ENCODE results near the gene NCR2.

DNA sequence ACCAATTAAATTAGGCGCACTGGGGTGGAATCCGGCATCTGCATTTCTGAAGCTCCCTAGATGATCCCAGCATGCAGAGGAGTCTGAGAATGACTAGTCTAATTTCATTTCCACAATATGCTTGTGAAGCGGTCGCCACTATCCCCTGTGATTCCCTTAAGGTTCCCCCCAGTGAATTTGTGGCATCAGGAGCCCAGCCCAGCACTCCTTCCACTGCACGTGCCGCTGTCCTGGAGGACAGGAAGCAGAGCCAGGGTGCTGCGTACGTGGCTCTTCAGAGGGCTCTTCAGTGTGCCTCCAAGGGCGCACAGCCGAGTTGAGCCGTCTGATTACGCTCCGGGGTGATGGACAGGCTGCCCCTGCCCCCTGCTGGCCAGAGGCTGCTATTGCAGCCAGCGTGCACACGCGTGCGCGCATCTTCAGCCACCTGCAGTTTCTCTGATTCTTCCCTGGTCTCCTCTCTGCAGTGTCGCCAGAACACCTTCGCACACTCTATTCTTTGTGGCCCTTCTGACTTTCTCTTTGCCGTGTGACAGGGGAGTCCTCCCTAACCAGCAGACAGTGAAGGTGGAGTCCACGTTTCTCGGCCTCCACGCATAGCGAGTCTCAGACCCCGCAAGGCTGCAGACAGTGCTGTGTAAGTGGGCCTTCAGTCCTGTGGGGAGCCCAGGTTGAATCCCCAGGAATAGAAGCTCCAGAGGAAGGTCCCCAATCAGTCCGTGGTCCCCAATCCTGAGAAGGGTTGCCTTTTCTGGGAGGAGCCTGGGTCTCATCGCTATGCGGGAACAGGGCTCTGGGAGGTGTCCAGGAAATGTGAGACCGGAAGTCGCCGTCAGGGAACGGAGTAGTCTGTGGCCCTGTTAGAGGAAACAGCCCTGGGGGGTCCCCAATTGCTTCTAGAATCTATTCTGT, 16.5 kb upstream of the NCR2 start:
- TF ChIP-seq, protein P1, sequence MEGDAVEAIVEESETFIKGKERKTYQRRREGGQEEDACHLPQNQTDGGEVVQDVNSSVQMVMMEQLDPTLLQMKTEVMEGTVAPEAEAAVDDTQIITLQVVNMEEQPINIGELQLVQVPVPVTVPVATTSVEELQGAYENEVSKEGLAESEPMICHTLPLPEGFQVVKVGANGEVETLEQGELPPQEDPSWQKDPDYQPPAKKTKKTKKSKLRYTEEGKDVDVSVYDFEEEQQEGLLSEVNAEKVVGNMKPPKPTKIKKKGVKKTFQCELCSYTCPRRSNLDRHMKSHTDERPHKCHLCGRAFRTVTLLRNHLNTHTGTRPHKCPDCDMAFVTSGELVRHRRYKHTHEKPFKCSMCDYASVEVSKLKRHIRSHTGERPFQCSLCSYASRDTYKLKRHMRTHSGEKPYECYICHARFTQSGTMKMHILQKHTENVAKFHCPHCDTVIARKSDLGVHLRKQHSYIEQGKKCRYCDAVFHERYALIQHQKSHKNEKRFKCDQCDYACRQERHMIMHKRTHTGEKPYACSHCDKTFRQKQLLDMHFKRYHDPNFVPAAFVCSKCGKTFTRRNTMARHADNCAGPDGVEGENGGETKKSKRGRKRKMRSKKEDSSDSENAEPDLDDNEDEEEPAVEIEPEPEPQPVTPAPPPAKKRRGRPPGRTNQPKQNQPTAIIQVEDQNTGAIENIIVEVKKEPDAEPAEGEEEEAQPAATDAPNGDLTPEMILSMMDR (conservative IDR thresholded peaks at IDR 0.05; ENCODE audit: low read depth, low read length): peak; percentile 100
- no peak for TF ChIP-seq EZH2 (IDR thresholded peaks at IDR 0.05; ENCODE audit: borderline replicate concordance, low read depth, low read length, poor library complexity, severe bottlenecking)

Data from A673 (cell line).